ENCODE measurements around the gene KCNAB2. TPM values are rescaled to one million over a fixed set of nuclear protein-coding genes. Genes with fewer than 3 reads are reported as not detected.

KCNAB2 gene
- total RNA-seq, 2 donors from 2014 or later, result 14.0 to 36.1 TPM

DNA sequence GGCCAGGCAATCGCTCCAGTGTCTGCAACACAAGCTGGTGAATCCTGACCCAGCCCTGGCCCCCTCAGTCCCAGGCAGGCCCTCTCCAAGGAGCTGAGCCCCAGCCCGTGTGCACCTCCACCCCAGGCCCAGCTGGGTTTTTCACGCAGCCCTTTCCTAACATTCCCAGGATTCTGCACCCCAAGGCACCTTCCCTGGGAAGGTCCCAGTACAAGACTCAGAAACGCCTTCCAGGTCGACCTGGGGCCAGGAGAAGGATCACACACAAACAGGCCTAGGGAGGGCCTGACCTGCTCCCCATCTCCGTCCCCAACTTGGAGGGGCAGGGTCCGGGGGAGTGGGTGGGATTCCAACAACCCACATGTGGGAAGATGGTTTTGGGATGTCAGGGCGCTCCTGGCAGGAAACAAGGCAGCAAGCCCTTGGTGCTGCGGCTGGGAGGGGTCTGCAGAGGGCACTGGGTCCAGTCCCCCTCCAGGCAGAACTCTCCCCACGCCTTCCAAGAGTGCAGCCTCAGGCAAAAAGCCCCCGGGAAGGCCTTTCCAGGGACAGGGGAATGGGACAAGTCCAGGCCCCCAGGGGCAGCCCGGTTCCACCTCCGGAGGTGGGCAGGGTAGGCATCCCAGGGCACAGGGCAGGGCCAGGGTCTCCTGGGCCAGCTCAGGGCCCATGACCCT lies 58.3 kb downstream of the KCNAB2 start:
- Histone ChIP-seq H3K9me3 (no peaks in the 10 kb centered on the region), H3K27me3 (replicated peaks; ENCODE audit: insufficient read depth) (no peaks in the 10 kb centered on the region), H3K4me3 (no peak overlapping the region), H3K4me1 (ENCODE audit: control insufficient read depth in 1 of 2, low read depth in 2 of 2) (no peaks in the 10 kb centered on the region), H3K27ac (no peak overlapping the region), H3K36me3 (no peaks in the 10 kb centered on the region)
- TF ChIP-seq, protein P1, sequence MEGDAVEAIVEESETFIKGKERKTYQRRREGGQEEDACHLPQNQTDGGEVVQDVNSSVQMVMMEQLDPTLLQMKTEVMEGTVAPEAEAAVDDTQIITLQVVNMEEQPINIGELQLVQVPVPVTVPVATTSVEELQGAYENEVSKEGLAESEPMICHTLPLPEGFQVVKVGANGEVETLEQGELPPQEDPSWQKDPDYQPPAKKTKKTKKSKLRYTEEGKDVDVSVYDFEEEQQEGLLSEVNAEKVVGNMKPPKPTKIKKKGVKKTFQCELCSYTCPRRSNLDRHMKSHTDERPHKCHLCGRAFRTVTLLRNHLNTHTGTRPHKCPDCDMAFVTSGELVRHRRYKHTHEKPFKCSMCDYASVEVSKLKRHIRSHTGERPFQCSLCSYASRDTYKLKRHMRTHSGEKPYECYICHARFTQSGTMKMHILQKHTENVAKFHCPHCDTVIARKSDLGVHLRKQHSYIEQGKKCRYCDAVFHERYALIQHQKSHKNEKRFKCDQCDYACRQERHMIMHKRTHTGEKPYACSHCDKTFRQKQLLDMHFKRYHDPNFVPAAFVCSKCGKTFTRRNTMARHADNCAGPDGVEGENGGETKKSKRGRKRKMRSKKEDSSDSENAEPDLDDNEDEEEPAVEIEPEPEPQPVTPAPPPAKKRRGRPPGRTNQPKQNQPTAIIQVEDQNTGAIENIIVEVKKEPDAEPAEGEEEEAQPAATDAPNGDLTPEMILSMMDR (IDR thresholded peaks at IDR 0.05), result no peak
- ATAC-seq (ENCODE audit: insufficient number of reproducible peaks, low FRiP score, low read depth) (no peak), DNase-seq (ENCODE audit: low spot score) (no peak)

DNA sequence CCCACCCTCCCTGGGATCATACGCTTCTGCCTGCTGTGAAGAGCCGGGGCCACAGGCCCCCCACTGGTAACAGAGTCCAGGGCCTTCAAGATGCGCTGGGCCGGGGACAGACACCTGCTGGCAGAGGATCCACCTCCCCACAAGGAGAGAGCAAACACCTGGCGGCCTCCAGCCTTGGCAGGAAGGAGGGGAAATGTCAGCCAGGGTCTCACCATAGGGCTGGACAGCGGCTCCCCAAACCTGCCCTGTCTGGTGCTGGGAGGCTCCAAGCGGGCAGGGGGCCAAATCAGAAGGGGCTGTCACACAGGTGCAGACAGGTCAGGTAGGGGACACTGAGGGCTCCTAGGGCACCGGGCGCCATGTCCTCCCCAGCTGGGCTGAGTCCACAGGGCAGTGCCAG lies 58.9 kb downstream of the KCNAB2 start:
- no peaks in the 10 kb centered on the region for H3K9me3 ChIP-seq
- TF ChIP-seq, protein P1 (IDR thresholded peaks at IDR 0.05), result no peak
- H3K27me3 ChIP-seq (replicated peaks; ENCODE audit: insufficient read depth), result no peaks in the 10 kb centered on the region
- no peaks in the 10 kb centered on the region for H3K36me3 ChIP-seq
- H3K27ac ChIP-seq, result no peak overlapping the region
- ATAC-seq (ENCODE audit: insufficient number of reproducible peaks, low FRiP score, low read depth) (no peak), DNase-seq (ENCODE audit: low spot score) (no peak)
- no peak overlapping the region for H3K4me3 ChIP-seq
- H3K4me1 ChIP-seq (ENCODE audit: control insufficient read depth in 1 of 2, low read depth in 2 of 2), result no peaks in the 10 kb centered on the region

DNA sequence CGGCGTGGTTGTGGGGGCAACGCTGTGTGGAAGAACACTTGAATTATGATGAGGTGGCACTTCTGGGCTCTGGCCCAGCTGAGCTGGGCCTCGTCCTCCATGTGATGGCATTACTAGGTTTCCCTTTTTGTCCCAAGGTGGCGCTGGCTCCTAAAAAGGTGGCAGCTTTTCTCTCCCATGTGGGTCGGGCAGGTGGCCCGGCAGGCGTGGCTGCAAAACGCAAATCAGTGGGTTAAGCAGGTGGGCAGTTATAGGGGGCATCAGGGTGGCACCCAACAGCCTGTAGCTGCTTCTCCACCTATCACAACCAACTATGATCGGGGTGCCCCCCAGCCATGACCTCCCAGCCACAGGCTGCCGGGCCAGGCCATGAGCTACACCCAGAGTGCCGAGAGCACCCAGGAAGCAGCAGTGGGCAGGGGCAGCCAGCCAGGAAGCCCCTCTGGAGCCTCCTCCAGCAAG lies 59.6 kb downstream of the KCNAB2 start:
- H3K27ac ChIP-seq, result no peak overlapping the region
- DNase-seq (ENCODE audit: low spot score) (no peak), ATAC-seq (ENCODE audit: insufficient number of reproducible peaks, low FRiP score, low read depth) (no peak)
- TF ChIP-seq, protein P1 (IDR thresholded peaks at IDR 0.05), result no peak
- H3K9me3 ChIP-seq, result no peaks in the 10 kb centered on the region
- no peaks in the 10 kb centered on the region for H3K27me3 ChIP-seq (replicated peaks; ENCODE audit: insufficient read depth)
- H3K4me3 ChIP-seq, result no peak overlapping the region
- H3K4me1 ChIP-seq (ENCODE audit: control insufficient read depth in 1 of 2, low read depth in 2 of 2), result no peaks in the 10 kb centered on the region
- no peaks in the 10 kb centered on the region for H3K36me3 ChIP-seq

DNA sequence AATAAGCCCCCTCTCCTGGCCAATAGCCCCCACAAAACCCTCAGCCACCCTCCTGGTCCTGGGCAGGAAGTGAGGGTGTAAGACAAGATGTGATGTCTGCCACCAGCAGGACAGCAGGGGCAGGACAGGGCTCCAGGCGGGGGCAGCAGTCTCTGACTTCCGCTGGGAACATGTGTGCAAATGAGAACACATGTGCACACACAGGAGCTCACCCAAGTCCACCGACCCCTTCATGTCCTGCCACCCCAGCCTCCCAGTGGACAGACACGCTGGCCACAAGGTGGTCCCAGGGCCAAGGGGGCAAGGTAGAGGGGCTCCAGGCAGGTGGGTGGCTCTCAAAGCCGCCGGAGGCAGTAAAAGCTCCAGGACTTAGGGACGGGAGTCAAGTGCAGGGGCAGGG lies 60.1 kb downstream of the KCNAB2 start:
- H3K36me3 ChIP-seq, result no peaks in the 10 kb centered on the region
- TF ChIP-seq, protein P1 (IDR thresholded peaks at IDR 0.05), result no peak
- DNase-seq (ENCODE audit: low spot score), result no peak
- no peaks in the 10 kb centered on the region for H3K27me3 ChIP-seq (replicated peaks; ENCODE audit: insufficient read depth)
- no peak overlapping the region for H3K4me3 ChIP-seq
- ATAC-seq (ENCODE audit: insufficient number of reproducible peaks, low FRiP score, low read depth), result no peak
- no peaks in the 10 kb centered on the region for H3K4me1 ChIP-seq (ENCODE audit: control insufficient read depth in 1 of 2, low read depth in 2 of 2)
- H3K9me3 ChIP-seq, result no peaks in the 10 kb centered on the region
- H3K27ac ChIP-seq, result no peak overlapping the region

DNA sequence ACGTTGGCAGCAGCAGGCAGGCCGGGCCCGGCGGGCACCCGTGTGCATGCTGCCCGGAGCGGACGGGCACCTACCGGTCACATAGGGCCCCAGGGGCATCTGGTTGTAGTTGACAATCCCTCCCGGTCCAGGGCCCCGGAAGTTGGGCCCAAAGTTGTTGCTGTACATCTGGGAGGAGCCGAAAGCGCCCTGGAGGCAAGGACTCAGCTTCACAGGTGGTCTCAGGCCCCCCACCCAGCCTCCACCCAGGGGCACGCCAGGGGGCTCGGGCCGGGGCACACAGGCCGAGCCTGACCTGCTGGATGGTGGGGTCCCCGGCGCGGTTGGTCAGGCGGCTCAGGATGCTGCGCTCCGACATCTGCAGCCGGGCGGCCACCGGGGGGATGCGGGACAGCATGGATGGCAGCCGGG lies 60.6 kb downstream of the KCNAB2 start:
- ATAC-seq (ENCODE audit: insufficient number of reproducible peaks, low FRiP score, low read depth) (no peak), DNase-seq (ENCODE audit: low spot score) (no peak)
- H3K27ac ChIP-seq, result no peak overlapping the region
- no peak overlapping the region for H3K4me3 ChIP-seq
- TF ChIP-seq, protein P1 (IDR thresholded peaks at IDR 0.05), result no peak
- no peaks in the 10 kb centered on the region for H3K9me3 ChIP-seq
- no peaks in the 10 kb centered on the region for H3K27me3 ChIP-seq (replicated peaks; ENCODE audit: insufficient read depth)
- no peaks in the 10 kb centered on the region for H3K4me1 ChIP-seq (ENCODE audit: control insufficient read depth in 1 of 2, low read depth in 2 of 2)
- no peaks in the 10 kb centered on the region for H3K36me3 ChIP-seq

Data from thoracic aorta (tissue), 2 donors.